Activated CD4-positive, alpha-beta T cell treated with anti-CD3 and anti-CD28 coated beads, Interleukin-10, Interleukin-2, amounts not matched to agents 100 ng/mL and 50 ng/mL, durations not matched to agents 16 hours and 8 hours (primary cell): ENCODE measurements around the gene B3GNT7.
"Not testable (repeated sequence)": the region's sequence is repeated elsewhere in the genome, so short reads cannot be mapped to it uniquely, and the experiment has no call there.

Experiments used
- DNase-seq: peaks from one replicate; pipeline ENCODE4 v3.0.0-alpha.2; 2020

Gene B3GNT7

GRCh38 chr2:231395188-231396057 is at the start of gene B3GNT7:
Gene B3GNT7, plus strand, starts transcription at chr2:231395710. Its CDS starts 94 bp downstream, at chr2:231395804.
- no peak for DNase-seq

GRCh38 chr2:231347081-231347480 is 48.4 kb upstream of the B3GNT7 start:
- no peak for DNase-seq

- DNase-seq, result no peak
Measured at GRCh38 chr2:231347638-231348037, 47.9 kb upstream of the B3GNT7 start.

- no peak for DNase-seq
Measured at GRCh38 chr2:231348173-231348572, 47.3 kb upstream of the B3GNT7 start.

- no peak for DNase-seq
Measured at GRCh38 chr2:231348704-231349373, 46.7 kb upstream of the B3GNT7 start.

- DNase-seq, result not testable (repeated sequence)
Measured at GRCh38 chr2:231349374-231349735, 46.2 kb upstream of the B3GNT7 start.

GRCh38 chr2:231351648-231352047 is 43.9 kb upstream of the B3GNT7 start:
- no peak for DNase-seq

- no peak for DNase-seq
Measured at GRCh38 chr2:231353469-231353868, 42.0 kb upstream of the B3GNT7 start.

GRCh38 chr2:231355508-231356465 is 39.7 kb upstream of the B3GNT7 start:
- DNase-seq, result no peak

- no peak for DNase-seq
Measured at GRCh38 chr2:231356466-231356844, 39.1 kb upstream of the B3GNT7 start.

GRCh38 chr2:231357048-231357447 is 38.5 kb upstream of the B3GNT7 start:
- DNase-seq, result no peak

- DNase-seq, result no peak
Measured at GRCh38 chr2:231357931-231358330, 37.6 kb upstream of the B3GNT7 start.

GRCh38 chr2:231359441-231359840 is 36.1 kb upstream of the B3GNT7 start:
- DNase-seq, result no peak

GRCh38 chr2:231359948-231360347 is 35.6 kb upstream of the B3GNT7 start:
- no peak for DNase-seq

GRCh38 chr2:231360401-231360800 is 35.1 kb upstream of the B3GNT7 start:
- no peak for DNase-seq

- no peak for DNase-seq
Measured at GRCh38 chr2:231360881-231361371, 34.6 kb upstream of the B3GNT7 start.

- DNase-seq, result peak; percentile 30
Measured at GRCh38 chr2:231361701-231362554, 33.6 kb upstream of the B3GNT7 start.

GRCh38 chr2:231362555-231363184 is 32.8 kb upstream of the B3GNT7 start:
- DNase-seq, result no peak

GRCh38 chr2:231364061-231364460 is 31.4 kb upstream of the B3GNT7 start:
- DNase-seq, result no peak

GRCh38 chr2:231364961-231365810 is 30.3 kb upstream of the B3GNT7 start:
- no peak for DNase-seq
